ENCODE data around the gene CAMK4. TPM values are rescaled to one million over a fixed set of nuclear protein-coding genes. Genes with fewer than 3 reads are reported as not detected.

Gene CAMK4
- total and polyA plus RNA-seq, 11 donors: 0.02 to 3.7 (median 0.32) TPM; not detected in 3

- Histone ChIP-seq H3K27me3 (peaks cover 0 to 5% (median 0%) of the 10 kb centered on the region in 9 donors), H3K4me3 (no peak overlapping the region), H3K27ac (no peak overlapping the region), H3K9me3 (no peaks in the 10 kb centered on the region), H3K4me1 (peaks cover 0 to 4% (median 0%) of the 10 kb centered on the region in 12 donors), H3K36me3 (no peaks in the 10 kb centered on the region)
- intact Hi-C loops (cut with DNase I): no loop called here
- TF ChIP-seq POLR2A (IDR thresholded peaks at IDR 0.05) (no peak), CTCF (IDR thresholded peaks at IDR 0.05) (no peak)
- DNase-seq (no peak), ATAC-seq (no peak)
- WGBS, 4 donors: 49 to 73% (median 52%) methylated on average over 1 of the region's 1 CpG
Observed at GRCh38 chr5:111232311-111233051, 8.3 kb downstream of the CAMK4 start.

GRCh38 chr5:111233052-111233374 lies 8.8 kb downstream of the CAMK4 start:
- 69 to 79% (median 75%) methylated on average over 2 of the region's 2 CpGs for WGBS, 4 donors
- Histone ChIP-seq H3K36me3 (no peaks in the 10 kb centered on the region), H3K9me3 (no peaks in the 10 kb centered on the region), H3K4me1 (peaks cover 0 to 4% (median 0%) of the 10 kb centered on the region in 12 donors), H3K4me3 (no peak overlapping the region), H3K27me3 (peaks cover 0 to 5% (median 0%) of the 10 kb centered on the region in 9 donors), H3K27ac (no peak overlapping the region)
- intact Hi-C loops (cut with DNase I): no loop called here
- no peak for TF ChIP-seq CTCF (IDR thresholded peaks at IDR 0.05)
- TF ChIP-seq POLR2A (IDR thresholded peaks at IDR 0.05): no peak
- DNase-seq: no peak
- no peak for ATAC-seq

GRCh38 chr5:111234125-111234524 lies 9.9 kb downstream of the CAMK4 start:
- peaks cover 0 to 4% (median 0%) of the 10 kb centered on the region in 12 donors for H3K4me1 ChIP-seq
- H3K27me3 ChIP-seq: peaks cover 0 to under 1% (median 0%) of the 10 kb centered on the region in 9 donors
- H3K4me3 ChIP-seq: no peak overlapping the region
- WGBS, 4 donors: 79 to 94% (median 83%) methylated on average over 2 of the region's 2 CpGs
- intact Hi-C loops (cut with DNase I): no loop called here
- H3K36me3 ChIP-seq: no peaks in the 10 kb centered on the region
- TF ChIP-seq CTCF (IDR thresholded peaks at IDR 0.05): no peak
- TF ChIP-seq POLR2A (IDR thresholded peaks at IDR 0.05): no peak
- no peaks in the 10 kb centered on the region for H3K9me3 ChIP-seq
- no peak for DNase-seq
- no peak for ATAC-seq
- peak overlapping the region in 1 of 12 donors; percentile 35 for H3K27ac ChIP-seq

GRCh38 chr5:111235635-111236034 lies 11.5 kb downstream of the CAMK4 start:
- TF ChIP-seq CTCF (IDR thresholded peaks at IDR 0.05): no peak
- no peak for TF ChIP-seq POLR2A (IDR thresholded peaks at IDR 0.05)
- Histone ChIP-seq H3K36me3 (no peaks in the 10 kb centered on the region), H3K9me3 (no peaks in the 10 kb centered on the region), H3K4me3 (no peak overlapping the region), H3K27me3 (no peaks in the 10 kb centered on the region), H3K27ac (no peak overlapping the region), H3K4me1 (peaks cover 0 to 4% (median 0%) of the 10 kb centered on the region in 12 donors)
- ATAC-seq: no peak
- intact Hi-C loops (cut with DNase I): no loop called here
- 88 to 94% (median 92%) methylated on average over 5 of the region's 5 CpGs for WGBS, 4 donors
- no peak for DNase-seq
